SU-DHL-6 (cell line): ENCODE measurements around the gene RABGAP1.

ENCODE experiments used
- H2AFZ ChIP-seq: fragments of 200-600 bp; sonication (generic); 2 replicates; pipeline ENCODE4 v1.6.1; 2014; ENCODE audit warnings: low read depth, mild to moderate bottlenecking, moderate library complexity, mixed read lengths, antibody characterized with exemption, low read length; ENCODE audit not compliant: severe bottlenecking
- H3F3A ChIP-seq: fragments of 200-600 bp; shearing (Covaris generic); 2 replicates; pipeline ENCODE4 v1.6.0; 2016; ENCODE audit warnings: antibody characterized with exemption, mild to moderate bottlenecking; ENCODE audit not compliant: insufficient read depth
- H3K27ac ChIP-seq: fragments of 200-600 bp; sonication (generic); 2 replicates; pipeline ENCODE4 v1.5.1; 2016; ENCODE audit warnings: low read depth, mild to moderate bottlenecking, low read length, moderate library complexity, mixed read lengths
- H3K27me3 ChIP-seq: fragments of 200-600 bp; sonication (generic), shearing (Covaris generic); 2 replicates; pipeline ENCODE4 v1.6.0; 2014; ENCODE audit warnings: mild to moderate bottlenecking, low read length
- H3K36me3 ChIP-seq: fragments of 200-600 bp; sonication (generic); 2 replicates; pipeline ENCODE4 v1.6.1; 2014; ENCODE audit warnings: mild to moderate bottlenecking, low read length, mixed read lengths
- H3K4me2 ChIP-seq: fragments of 300-600, 200-600 bp; shearing (Covaris generic), sonication (generic); 2 replicates; pipeline ENCODE4 v1.6.0; 2014; ENCODE audit warnings: low read length, low read depth, mild to moderate bottlenecking; ENCODE audit not compliant: poor library complexity, severe bottlenecking
- H3K4me3 ChIP-seq: fragments of 200-600 bp; sonication (generic); 2 replicates; pipeline ENCODE4 v1.5.1; 2014; ENCODE audit warnings: antibody characterized with exemption, low read length, mild to moderate bottlenecking, mixed read lengths; ENCODE audit not compliant: insufficient read depth, poor library complexity, severe bottlenecking
- H3K79me2 ChIP-seq: fragments of 200-600 bp; sonication (generic); 2 replicates; pipeline ENCODE4 v1.6.1; 2014; ENCODE audit warnings: mild to moderate bottlenecking, low read length, moderate library complexity; ENCODE audit not compliant: insufficient read depth
- H3K9ac ChIP-seq: fragments of 200-600 bp; sonication (generic); 2 replicates; pipeline ENCODE4 v1.7.0; 2014; ENCODE audit warnings: mild to moderate bottlenecking, low read length
- H3K9me2 ChIP-seq: fragments of 200-600 bp; sonication (generic); replicated peaks from 2 replicates; pipeline ENCODE4 v1.6.1; 2014; ENCODE audit warnings: low read length; ENCODE audit not compliant: insufficient read depth
- H3K9me3 ChIP-seq: fragments of 200-600 bp; sonication (generic); 2 replicates; pipeline ENCODE4 v1.6.1; 2014; ENCODE audit warnings: low read length, mixed read lengths; ENCODE audit not compliant: insufficient read depth
- H4K20me1 ChIP-seq: fragments of 200-600 bp; sonication (generic); 2 replicates; pipeline ENCODE4 v1.6.1; 2014; ENCODE audit warnings: low read depth, mild to moderate bottlenecking, antibody characterized with exemption, low read length, moderate library complexity, mixed read lengths
- EZH2phosphoT487 ChIP-seq: fragments of 200-600 bp; sonication (generic), shearing (Covaris generic); conservative IDR thresholded peaks from 2 replicates; pipeline ENCODE4 v1.6.1; 2018; ENCODE audit warnings: mild to moderate bottlenecking, antibody characterized with exemption, low read length, moderate library complexity, mixed read lengths
- TF ChIP-seq, protein P1 (sequence below): fragments of 200-600 bp; sonication (generic); IDR thresholded peaks from one replicate; pipeline ENCODE4 v1.5.1; 2017; ENCODE audit warnings: antibody characterized with exemption, mild to moderate bottlenecking, low read length, moderate library complexity; ENCODE audit not compliant: insufficient read depth, poor library complexity, severe bottlenecking

RABGAP1 gene

DNA sequence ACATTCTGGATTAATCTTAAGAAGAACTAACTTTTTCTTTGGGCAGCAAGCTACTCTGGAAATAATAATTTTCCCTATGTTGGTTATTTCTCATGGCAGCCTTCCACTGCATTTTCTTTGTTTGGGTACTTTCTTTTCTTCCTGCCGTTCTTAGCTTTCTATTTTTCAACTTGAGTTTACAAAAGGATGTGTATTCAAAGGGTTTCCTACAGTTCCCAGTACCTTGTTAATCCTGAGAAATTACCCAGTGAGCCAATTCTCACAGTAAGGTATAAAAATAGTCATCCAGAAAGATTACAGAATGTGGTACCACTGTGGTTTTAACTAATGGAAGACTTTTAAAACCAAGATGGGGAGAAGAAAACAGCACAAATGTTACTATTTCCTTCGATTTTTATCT lies 112.9 kb downstream of the RABGAP1 start:
- Histone ChIP-seq H3K27me3 (no peaks in the 10 kb centered on the region), H3K4me2 (no peak overlapping the region), H3F3A (no peaks in the 10 kb centered on the region), H3K9ac (no peak overlapping the region), H3K9me2 (no peaks in the 10 kb centered on the region), H3K79me2 (no peaks in the 10 kb centered on the region), H3K9me3 (no peaks in the 10 kb centered on the region), H3K27ac (no peak overlapping the region), H4K20me1 (no peaks in the 10 kb centered on the region), H2AFZ (no peak overlapping the region), H3K4me3 (no peak overlapping the region), H3K36me3 (0 out of 2 replicates have a peak, but pooled peaks cover 9% of the 10 kb centered on the region)
- TF ChIP-seq, protein P1, sequence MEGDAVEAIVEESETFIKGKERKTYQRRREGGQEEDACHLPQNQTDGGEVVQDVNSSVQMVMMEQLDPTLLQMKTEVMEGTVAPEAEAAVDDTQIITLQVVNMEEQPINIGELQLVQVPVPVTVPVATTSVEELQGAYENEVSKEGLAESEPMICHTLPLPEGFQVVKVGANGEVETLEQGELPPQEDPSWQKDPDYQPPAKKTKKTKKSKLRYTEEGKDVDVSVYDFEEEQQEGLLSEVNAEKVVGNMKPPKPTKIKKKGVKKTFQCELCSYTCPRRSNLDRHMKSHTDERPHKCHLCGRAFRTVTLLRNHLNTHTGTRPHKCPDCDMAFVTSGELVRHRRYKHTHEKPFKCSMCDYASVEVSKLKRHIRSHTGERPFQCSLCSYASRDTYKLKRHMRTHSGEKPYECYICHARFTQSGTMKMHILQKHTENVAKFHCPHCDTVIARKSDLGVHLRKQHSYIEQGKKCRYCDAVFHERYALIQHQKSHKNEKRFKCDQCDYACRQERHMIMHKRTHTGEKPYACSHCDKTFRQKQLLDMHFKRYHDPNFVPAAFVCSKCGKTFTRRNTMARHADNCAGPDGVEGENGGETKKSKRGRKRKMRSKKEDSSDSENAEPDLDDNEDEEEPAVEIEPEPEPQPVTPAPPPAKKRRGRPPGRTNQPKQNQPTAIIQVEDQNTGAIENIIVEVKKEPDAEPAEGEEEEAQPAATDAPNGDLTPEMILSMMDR, result no peak
- no peak for TF ChIP-seq EZH2phosphoT487

DNA sequence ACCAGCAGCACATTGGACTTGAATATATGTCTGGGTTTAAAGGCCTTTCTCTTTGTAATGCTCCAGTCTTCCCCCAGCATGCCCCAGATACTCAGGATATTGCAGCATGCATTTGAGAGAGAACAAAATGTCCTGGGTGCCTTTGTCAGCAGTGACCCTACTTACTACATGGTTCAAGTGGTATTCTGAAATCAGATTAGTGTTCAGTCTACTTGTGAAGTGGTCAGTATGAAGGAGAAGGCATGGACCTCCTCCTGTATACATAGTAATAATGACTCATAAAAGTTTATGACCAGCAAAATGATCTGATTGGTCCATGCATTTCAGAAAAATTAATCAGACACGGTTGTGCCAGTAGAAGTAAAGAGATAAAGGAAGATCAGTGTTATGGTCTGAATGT lies 118.0 kb downstream of the RABGAP1 start:
- Histone ChIP-seq H3K9me2 (no peaks in the 10 kb centered on the region), H3K9me3 (no peaks in the 10 kb centered on the region), H3K4me3 (no peak overlapping the region), H3K9ac (no peak overlapping the region), H2AFZ (no peak overlapping the region), H3K36me3 (0 out of 2 replicates have a peak, but pooled peaks cover 3% of the 10 kb centered on the region), H4K20me1 (no peaks in the 10 kb centered on the region), H3K27ac (no peak overlapping the region), H3F3A (no peaks in the 10 kb centered on the region), H3K79me2 (no peaks in the 10 kb centered on the region), H3K4me2 (no peak overlapping the region), H3K27me3 (no peaks in the 10 kb centered on the region)
- TF ChIP-seq, protein P1, result no peak
- TF ChIP-seq EZH2phosphoT487, result no peak

DNA sequence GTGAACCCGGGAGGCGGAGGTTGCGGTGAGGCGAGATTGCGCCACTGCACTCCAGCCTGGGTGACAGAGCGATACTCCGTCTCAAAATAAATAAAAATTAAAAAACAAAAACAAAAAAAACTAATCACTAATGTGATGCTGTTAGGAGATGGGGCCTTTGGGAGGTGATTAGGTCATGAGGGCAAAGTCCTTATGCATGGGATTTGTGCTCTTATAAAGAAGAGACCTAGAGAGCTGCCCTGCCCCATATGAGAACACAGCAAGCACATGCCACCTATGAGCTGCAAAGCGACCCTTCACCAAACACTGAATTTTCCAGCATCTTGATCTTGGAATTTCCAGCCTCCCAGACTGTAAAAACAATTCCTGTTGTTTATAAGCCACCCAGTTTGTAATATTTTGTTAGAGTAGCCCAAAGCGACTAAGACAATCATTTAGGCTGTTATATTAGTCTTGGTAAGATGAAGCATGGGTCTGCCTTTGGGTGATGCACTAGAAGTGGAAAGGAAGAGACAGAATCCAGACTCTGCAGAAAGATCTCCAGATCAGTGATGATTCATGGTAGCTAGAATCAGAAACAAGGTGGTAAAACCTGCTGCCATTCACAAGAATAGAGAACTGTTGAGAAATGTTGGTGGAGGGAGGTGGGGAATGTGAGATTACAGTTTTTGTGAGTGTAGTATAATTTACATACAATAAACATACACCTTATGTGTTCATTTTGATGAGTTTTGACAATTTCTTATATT lies 118.8 kb downstream of the RABGAP1 start:
- Histone ChIP-seq H3K9me3 (no peaks in the 10 kb centered on the region), H3F3A (no peaks in the 10 kb centered on the region), H3K9me2 (no peaks in the 10 kb centered on the region), H2AFZ (no peak overlapping the region), H3K4me2 (no peak overlapping the region), H4K20me1 (no peaks in the 10 kb centered on the region), H3K79me2 (no peaks in the 10 kb centered on the region), H3K9ac (no peak overlapping the region), H3K36me3 (0 out of 2 replicates have a peak, but pooled peaks cover 3% of the 10 kb centered on the region), H3K27ac (no peak overlapping the region), H3K4me3 (no peak overlapping the region), H3K27me3 (no peaks in the 10 kb centered on the region)
- TF ChIP-seq, protein P1, result no peak
- TF ChIP-seq EZH2phosphoT487, result no peak
